Measurements from ENCODE around the gene KIF5A. TPM values are rescaled to one million over a fixed set of nuclear protein-coding genes. Genes with fewer than 3 reads are reported as not detected.

KIF5A gene
- total and polyA plus RNA-seq, 2 of the 4 experiments (the other 2 are of a cell fraction), result 0.15 to 0.18 TPM

GRCh38 chr12:57626921-57627445, 77.1 kb downstream of the KIF5A start:
- Histone ChIP-seq H3K79me1 (ENCODE audit: low read depth in 1 of 2, low read length in 2 of 2) (no peaks in the 10 kb centered on the region), H2BK5ac (ENCODE audit: low read depth, low read length, poor library complexity, severe bottlenecking) (no peak overlapping the region), H3K27ac (ENCODE audit: insufficient read depth, low read length) (no peak overlapping the region), H2BK15ac (ENCODE audit: low read depth, low read length) (no peak overlapping the region), H3K4me1 (ENCODE audit: control insufficient read depth, insufficient read depth, low read length) (no peaks in the 10 kb centered on the region; the same call in 1 of the 2 replicates), H2BK120ac (ENCODE audit: low read depth, low read length) (no peak overlapping the region), H2AK5ac (ENCODE audit: low read depth, low read length) (no peak overlapping the region), H3K23ac (ENCODE audit: low read depth, low read length) (no peak overlapping the region), H2AK9ac (replicated peaks; ENCODE audit: low read depth, low read length, poor library complexity) (no peak overlapping the region), H3K9me1 (ENCODE audit: insufficient read depth, low read length) (peaks cover 4% of the 10 kb centered on the region; the same call in 1 of the 2 replicates), H3K4me2 (ENCODE audit: low read depth, low read length) (no peak overlapping the region), H3K9me3 (ENCODE audit: control insufficient read depth, insufficient read depth, low read length) (no peaks in the 10 kb centered on the region), H3K36me3 (ENCODE audit: control insufficient read depth, insufficient read depth, low read length) (peaks cover 2% of the 10 kb centered on the region; the same call in 1 of the 2 replicates), H3K4me3 (ENCODE audit: insufficient read depth, low read depth, low read length) (no peak overlapping the region), H3K56ac (ENCODE audit: extremely low read depth, insufficient read depth, low read length) (no peak overlapping the region), H2AFZ (replicated peaks; ENCODE audit: low read length, poor library complexity) (no peak overlapping the region), H4K8ac (ENCODE audit: low read depth in 2 of 2, low read length in 2 of 2) (no peak overlapping the region), H3K18ac (ENCODE audit: low read depth, low read length) (no peak overlapping the region), H3K27me3 (ENCODE audit: control insufficient read depth, insufficient read depth, low read length) (peaks cover 78% of the 10 kb centered on the region), H4K5ac (ENCODE audit: low read depth, low read length) (no peak overlapping the region), H3K9ac (ENCODE audit: low read depth, low read length) (no peak overlapping the region), H3K14ac (replicated peaks; ENCODE audit: low read depth, low read length) (no peak overlapping the region), H4K20me1 (ENCODE audit: insufficient read depth, low read length) (peaks cover 4% of the 10 kb centered on the region), H3K4ac (ENCODE audit: low read depth, low read length) (no peak overlapping the region), H4K91ac (ENCODE audit: insufficient read depth, low read depth, low read length) (no peak overlapping the region), H2BK20ac (ENCODE audit: low read depth, low read length) (no peak overlapping the region)
- no TSS peak for BruUV-seq (replicated peaks)
- POLR2A ChIA-PET (ENCODE audit: unreplicated experiment), result no interaction called here
- CTCF ChIA-PET, result no interaction called here
- DNase-seq, result no peak
- ATAC-seq (ENCODE audit: low read depth), result no peak
- WGBS, 2 experiments (ENCODE audit: extremely low coverage in 2 of 2, insufficient read length in 1 of 2), result no CpG with 5 or more reads among the region's 9 CpGs
- intact Hi-C loops (cut with micrococcal nuclease) (no loop called here), in situ Hi-C loops (cut with MboI; ENCODE audit: low sequenced_read_pairs) (no loop called here), dilution Hi-C loops (cut with HindIII; ENCODE audit: low sequenced_read_pairs, unreplicated experiment) (no loop called here)
- TF ChIP-seq MAFK (IDR thresholded peaks at IDR 0.05; ENCODE audit: low read depth, low read length) (no peak), RAD21 (IDR thresholded peaks at IDR 0.05; ENCODE audit: low read length) (no peak), RFX5 (IDR thresholded peaks at IDR 0.05; ENCODE audit: low read depth, low read length) (no peak)
